ENCODE measurements around the gene MTHFS. TPM values are rescaled to one million over a fixed set of nuclear protein-coding genes. Genes with fewer than 3 reads are reported as not detected.

Gene MTHFS
- polyA plus RNA-seq, 1 donor (not counting 4 experiments of a cell fraction or from before 2014, with no cell fraction given): 33.8 TPM

- TF ChIP-seq CTCF (optimal IDR thresholded peaks at IDR 0.05 in 1 of 3, IDR thresholded peaks at IDR 0.05 in 1 of 3, conservative IDR thresholded peaks at IDR 0.05 in 1 of 3; ENCODE audit: extremely low read depth in 1 of 3, insufficient read depth in 2 of 3, low read length in 3 of 3) (no peak), EZH2 (IDR thresholded peaks at IDR 0.05; ENCODE audit: low read length) (no peak)
- DNase-seq (ENCODE audit: low read depth, low spot score) (no peak), FAIRE-seq (no peak)
- Histone ChIP-seq H3K36me3 (ENCODE audit: control insufficient read depth in 2 of 2, extremely low read depth in 1 of 2, insufficient read depth in 2 of 2, low read length in 2 of 2) (no peaks in the 10 kb centered on the region), H3K4me2 (ENCODE audit: control insufficient read depth, extremely low read depth, insufficient read depth, low read depth, low read length) (no peak overlapping the region), H3K9me3 (ENCODE audit: control insufficient read depth, low read depth, low read length) (no peaks in the 10 kb centered on the region), H3K9ac (ENCODE audit: control insufficient read depth, extremely low read depth, insufficient read depth, low read length) (no peak overlapping the region), H3K9me1 (ENCODE audit: control insufficient read depth, extremely low read depth, insufficient read depth, low read length) (no peaks in the 10 kb centered on the region), H3K79me2 (ENCODE audit: control insufficient read depth, insufficient read depth, low read length) (no peaks in the 10 kb centered on the region), H3K27me3 (ENCODE audit: control insufficient read depth, extremely low read depth, insufficient read depth, low read length) (no peaks in the 10 kb centered on the region), H3K27ac (ENCODE audit: control insufficient read depth, insufficient read depth, low read length) (no peak overlapping the region), H3K4me1 (ENCODE audit: control insufficient read depth, extremely low read depth, insufficient read depth, low read length) (peaks cover 2% of the 10 kb centered on the region), H4K20me1 (ENCODE audit: control insufficient read depth, extremely low read depth, insufficient read depth, low read length) (no peaks in the 10 kb centered on the region), H2AFZ (ENCODE audit: control insufficient read depth, low read length) (no peak overlapping the region), H3K4me3 (ENCODE audit: control insufficient read depth in 2 of 3, extremely low read depth in 1 of 3, insufficient read depth in 2 of 3, low read depth in 1 of 3, low read length in 3 of 3) (no peak overlapping the region)
- dilution Hi-C loops (cut with MboI; ENCODE audit: extremely low pct_ligation_motif_present, low sequenced_read_pairs): no loop called here
These were observed 62.3 kb downstream of the MTHFS start for GRCh38 chr15:79834495-79834894.

GRCh38 chr15:79832367-79833120, 64.3 kb downstream of the MTHFS start:
- dilution Hi-C loops (cut with MboI; ENCODE audit: extremely low pct_ligation_motif_present, low sequenced_read_pairs): no loop called here
- Histone ChIP-seq H3K4me1 (ENCODE audit: control insufficient read depth, extremely low read depth, insufficient read depth, low read length) (peaks cover 2% of the 10 kb centered on the region), H3K4me3 (ENCODE audit: control insufficient read depth in 2 of 3, extremely low read depth in 1 of 3, insufficient read depth in 2 of 3, low read depth in 1 of 3, low read length in 3 of 3) (no peak overlapping the region), H3K9ac (ENCODE audit: control insufficient read depth, extremely low read depth, insufficient read depth, low read length) (no peak overlapping the region), H3K27me3 (ENCODE audit: control insufficient read depth, extremely low read depth, insufficient read depth, low read length) (no peaks in the 10 kb centered on the region), H3K36me3 (ENCODE audit: control insufficient read depth in 2 of 2, extremely low read depth in 1 of 2, insufficient read depth in 2 of 2, low read length in 2 of 2) (no peaks in the 10 kb centered on the region), H3K4me2 (ENCODE audit: control insufficient read depth, extremely low read depth, insufficient read depth, low read depth, low read length) (no peak overlapping the region), H4K20me1 (ENCODE audit: control insufficient read depth, extremely low read depth, insufficient read depth, low read length) (no peaks in the 10 kb centered on the region), H3K27ac (ENCODE audit: control insufficient read depth, insufficient read depth, low read length) (no peak overlapping the region), H2AFZ (ENCODE audit: control insufficient read depth, low read length) (no peak overlapping the region), H3K79me2 (ENCODE audit: control insufficient read depth, insufficient read depth, low read length) (no peaks in the 10 kb centered on the region), H3K9me1 (ENCODE audit: control insufficient read depth, extremely low read depth, insufficient read depth, low read length) (no peaks in the 10 kb centered on the region), H3K9me3 (ENCODE audit: control insufficient read depth, low read depth, low read length) (no peaks in the 10 kb centered on the region)
- TF ChIP-seq CTCF (optimal IDR thresholded peaks at IDR 0.05 in 1 of 3, IDR thresholded peaks at IDR 0.05 in 1 of 3, conservative IDR thresholded peaks at IDR 0.05 in 1 of 3; ENCODE audit: extremely low read depth in 1 of 3, insufficient read depth in 2 of 3, low read length in 3 of 3): no peak
- TF ChIP-seq EZH2 (IDR thresholded peaks at IDR 0.05; ENCODE audit: low read length): no peak
- DNase-seq (ENCODE audit: low read depth, low spot score): no peak
- FAIRE-seq: no peak
